Right renal cortex interstitium (tissue), 3 donors: ENCODE results near the gene MPO. TPM values are rescaled to one million over a fixed set of nuclear protein-coding genes. Genes with fewer than 3 reads are reported as not detected.
A peak's percentile ranks its signal among the peaks of the same experiment; 100 is the strongest.

Experiments used
- DNase-seq, 3 donors: peaks; one replicate each; pipeline ENCODE4 v3.0.0-alpha.2; 2013; ENCODE audit warnings: low read depth in 3 of 3, low spot score in 2 of 3
- polyA plus RNA-seq, 3 donors: library from polyadenylated mRNA; unstranded; fragments of 120-200 nt; gene quantifications; one replicate each; pipeline ENCODE4 v1.2.1, GENCODE V29; 2013; ENCODE audit not compliant: insufficient read length in 3 of 3

MPO gene
- polyA plus RNA-seq, 3 donors = 1.6 to 5.1 (median 3.6) TPM

DNA sequence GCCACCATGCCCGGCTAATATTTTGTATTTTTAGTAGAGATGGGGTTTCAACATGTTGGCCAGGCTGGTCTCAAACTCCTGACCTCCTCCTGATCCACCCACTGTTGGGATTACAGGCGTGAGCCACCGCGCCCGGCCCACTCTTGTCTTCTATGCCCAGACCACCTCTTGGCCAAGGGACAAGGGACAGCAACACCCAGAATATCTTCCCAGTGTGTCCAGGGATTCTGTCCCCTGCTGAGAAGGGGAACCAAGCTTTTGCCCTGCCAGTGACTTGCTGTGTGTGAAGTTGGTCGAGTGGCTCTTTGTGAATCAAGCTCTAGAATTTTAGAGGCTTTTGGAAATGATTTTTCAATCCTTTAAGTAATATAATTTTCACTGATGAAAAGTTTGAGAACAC, 1.7 kb upstream of the MPO start:
- no peak for DNase-seq

DNA sequence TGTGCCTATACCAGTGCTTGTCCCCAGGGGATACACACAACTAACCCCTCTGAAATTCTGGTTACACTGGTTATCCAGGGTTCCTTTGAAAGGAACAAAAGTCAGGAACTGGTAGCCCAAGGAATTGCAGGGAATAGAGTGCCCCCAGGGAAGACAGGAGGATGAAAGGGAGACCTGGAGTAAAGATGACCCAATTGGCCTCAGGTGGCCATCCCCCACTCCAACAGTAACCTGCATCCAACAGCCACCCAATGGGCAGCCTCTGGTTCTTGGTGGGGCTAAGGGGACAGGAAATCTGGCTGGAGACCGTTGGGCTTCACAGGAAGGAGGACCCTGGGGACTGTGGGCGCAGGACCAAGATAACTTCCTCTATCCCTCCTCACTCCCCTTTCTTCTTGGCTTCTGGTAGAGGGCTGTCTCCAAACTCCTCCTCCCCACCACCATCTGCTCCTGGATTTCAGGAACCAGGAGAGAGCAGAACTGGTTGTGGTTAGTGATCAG, 826 bp upstream of the MPO start:
- no peak for DNase-seq

DNA sequence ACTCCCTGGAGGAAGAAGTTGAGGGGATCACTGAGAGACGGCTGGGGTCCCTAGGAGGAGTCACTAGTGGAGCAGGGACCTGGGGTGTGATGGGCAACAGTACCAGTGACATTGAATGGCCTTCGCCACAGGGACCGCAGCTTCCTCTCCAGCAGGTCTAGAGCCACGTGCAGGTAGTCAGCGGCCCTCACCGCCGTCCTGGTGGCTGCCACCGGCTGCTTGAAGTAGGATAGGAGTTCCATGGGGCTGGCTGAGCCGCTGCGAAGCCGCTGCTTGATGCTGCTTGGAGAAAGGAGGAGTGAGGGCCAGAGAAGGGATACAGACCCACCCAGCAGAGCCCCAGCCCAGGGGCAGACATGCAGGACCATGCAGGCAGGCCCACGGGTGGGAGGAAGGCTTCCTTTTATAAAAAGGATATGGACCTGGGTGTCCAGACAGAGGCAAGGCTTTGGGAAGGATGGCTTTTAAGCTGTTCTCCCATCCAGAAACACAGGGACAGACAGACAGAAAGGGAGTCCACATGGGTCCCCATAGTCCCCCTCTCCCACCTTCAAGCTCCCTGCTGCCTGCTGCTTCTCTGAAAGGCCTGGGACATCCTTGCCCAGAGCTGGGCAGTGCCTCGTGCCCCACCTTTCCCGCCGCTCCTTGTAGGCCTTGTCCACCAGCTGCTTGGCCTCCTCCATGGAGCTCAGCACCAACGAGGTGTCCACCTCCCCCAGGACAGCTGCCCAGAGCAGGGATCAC, 827 bp downstream of the MPO start:
- DNase-seq = no peak

DNA sequence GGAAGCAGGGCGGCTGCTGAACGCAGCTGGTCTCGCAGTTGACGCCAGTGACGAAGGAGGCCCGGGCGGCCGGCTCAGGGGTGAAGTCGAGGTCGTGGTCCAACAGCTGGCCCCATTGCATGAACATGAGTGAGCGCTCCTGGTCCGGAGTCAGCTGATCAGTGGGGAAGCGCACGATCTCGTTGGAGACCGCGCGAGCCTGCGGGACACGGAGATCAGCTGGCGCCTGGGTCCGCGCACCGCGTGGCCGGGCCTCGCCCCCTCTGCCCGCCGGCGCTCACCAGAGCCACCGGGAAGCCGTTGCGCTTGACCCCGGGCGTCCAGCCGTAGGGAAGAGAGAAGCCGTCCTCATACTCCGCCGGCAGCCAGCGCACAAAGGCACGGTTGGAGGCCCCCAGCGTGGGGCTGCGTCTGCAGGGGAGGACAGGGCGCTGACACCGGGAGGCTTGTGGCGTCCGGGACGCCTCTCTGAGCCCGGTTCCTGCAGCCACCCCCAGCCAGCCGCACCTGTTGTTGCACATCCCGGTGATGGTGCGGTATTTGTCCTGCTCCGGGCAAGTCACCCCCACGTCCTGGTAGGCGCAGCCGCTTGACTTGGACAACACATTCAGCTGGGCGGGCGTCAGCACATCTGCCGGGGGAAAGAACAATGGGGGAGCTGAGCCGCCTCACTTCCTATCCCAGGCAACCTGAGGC, 1.6 kb downstream of the MPO start:
- DNase-seq = peak; percentile 12 to 39 (median 27)

DNA sequence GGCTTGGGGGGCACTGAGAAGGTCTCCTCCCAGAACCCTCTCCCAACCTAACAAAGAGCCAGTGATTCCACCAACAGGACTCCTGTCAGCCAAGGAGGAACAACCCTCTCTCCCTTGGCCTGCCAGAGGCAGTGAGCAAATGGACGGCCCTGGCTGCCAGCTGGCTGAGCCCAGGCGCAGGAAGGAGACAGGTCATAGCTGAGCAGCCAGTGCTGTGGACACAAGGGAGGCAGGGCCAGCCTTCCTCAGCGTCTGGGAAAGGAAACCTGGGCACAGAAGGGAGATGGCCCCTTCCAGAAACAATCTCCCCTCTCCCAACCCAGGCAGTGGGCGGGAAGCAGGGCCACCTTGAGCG, 2.1 kb downstream of the MPO start:
- DNase-seq = no peak

DNA sequence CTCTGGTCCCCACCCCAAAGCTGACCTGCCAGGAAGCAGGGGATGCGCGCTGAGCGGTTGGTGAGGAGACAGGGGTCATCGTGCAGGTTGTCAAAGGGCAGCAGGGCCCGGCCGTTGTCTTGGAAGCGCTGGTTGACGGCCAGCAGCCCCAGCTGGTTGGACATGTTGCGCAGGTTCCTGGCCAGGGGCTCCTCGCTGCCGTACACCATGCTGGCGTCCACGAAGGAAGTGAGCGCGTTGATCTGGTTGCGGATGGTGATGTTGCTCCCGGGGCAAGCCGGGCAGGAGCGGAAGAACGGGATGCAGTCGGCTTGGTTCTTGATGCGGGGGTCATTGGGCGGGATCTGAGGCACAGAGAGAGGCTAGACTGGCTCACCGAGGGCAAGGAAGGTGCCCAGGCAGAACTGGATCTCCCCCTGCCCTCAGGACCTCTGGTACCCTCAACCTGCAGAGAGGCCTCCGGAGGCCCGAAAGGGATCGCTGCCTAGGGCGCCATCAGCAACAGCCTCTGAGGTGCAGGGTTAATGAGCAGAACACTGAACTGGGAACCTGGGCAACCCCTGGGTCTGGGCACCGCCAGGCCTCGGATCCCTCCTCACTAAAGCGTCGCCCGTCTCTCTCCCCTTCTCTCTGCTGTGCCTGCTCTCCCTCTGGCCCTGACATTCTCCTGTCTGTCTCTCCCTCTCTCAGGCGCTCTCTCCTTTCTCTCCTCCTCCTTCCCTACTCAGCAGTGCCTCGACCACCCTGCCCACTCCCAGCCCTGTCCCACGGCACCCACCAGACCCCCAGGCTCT, 2.7 kb downstream of the MPO start:
- no peak for DNase-seq

DNA sequence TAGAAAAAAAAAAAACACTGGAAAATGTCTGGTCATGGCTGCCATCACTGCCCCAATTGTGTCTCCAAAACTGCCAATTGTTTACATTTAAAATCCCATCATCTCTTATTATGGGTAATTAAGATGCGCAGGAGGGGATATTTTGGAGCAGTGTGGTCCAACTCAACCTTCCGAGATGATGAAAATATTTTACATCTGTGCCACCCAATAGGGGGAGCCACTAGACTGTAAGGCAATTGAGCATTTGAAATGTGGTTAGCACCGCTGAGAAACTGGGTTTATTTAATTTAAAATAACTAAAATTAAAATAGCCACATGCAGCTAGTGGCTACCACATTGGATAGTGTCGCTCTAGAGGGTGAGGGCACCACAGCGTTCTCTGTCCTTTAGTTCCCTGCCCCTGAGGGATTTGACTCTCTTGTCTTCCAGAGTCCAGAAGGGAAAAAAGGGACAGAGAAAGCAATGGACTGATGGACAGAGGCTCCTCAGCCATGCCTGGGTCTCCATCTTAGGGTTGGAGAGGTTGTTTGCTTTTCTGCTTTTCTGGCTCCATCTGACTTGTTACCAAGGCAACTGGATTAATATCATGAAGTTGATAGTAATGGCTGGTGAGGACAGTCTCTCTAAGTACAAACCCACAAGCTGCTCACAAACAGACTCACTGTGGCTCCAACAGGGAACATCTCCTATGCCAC, 3.5 kb downstream of the MPO start:
- DNase-seq = no peak

DNA sequence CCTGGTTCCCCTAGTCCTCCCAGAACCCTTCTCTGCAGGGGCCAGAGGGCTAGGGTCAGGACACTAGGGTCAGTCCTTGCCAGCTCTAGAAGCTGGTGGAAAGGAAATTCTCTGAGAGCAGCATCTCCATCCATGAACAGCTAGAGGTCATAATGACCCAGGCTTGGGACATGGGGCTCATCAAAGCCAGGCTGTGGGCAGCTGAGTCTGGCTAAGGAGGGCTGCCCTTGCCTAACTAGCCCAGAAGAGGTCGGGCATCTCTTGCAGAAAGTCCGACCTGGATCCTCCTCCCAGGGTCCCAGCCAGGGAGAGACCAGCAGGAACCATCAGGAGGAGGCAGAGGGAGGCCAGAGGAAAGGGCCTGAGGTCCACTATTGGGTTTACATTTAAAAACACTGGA, 4.3 kb downstream of the MPO start:
- no peak for DNase-seq

DNA sequence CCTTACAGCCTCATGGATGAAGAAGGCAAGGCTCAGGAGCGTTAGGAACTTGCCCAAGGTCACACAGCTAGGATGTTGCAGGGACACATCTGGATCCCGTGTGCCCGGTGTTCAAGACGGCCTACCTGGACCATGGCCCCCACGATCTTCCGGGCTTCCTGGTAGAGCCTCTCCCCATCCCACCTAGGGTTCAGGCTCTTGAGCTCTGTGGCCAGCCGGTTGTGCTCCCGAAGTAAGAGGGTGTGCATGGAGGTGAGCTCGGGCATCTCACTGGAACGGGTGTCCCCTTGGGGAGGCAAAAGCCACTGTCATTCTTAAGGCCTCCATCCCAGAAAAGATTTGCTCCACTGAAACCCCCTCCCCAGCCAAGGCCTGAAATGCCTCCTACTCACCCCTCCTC, 5.3 kb downstream of the MPO start:
- DNase-seq = no peak

DNA sequence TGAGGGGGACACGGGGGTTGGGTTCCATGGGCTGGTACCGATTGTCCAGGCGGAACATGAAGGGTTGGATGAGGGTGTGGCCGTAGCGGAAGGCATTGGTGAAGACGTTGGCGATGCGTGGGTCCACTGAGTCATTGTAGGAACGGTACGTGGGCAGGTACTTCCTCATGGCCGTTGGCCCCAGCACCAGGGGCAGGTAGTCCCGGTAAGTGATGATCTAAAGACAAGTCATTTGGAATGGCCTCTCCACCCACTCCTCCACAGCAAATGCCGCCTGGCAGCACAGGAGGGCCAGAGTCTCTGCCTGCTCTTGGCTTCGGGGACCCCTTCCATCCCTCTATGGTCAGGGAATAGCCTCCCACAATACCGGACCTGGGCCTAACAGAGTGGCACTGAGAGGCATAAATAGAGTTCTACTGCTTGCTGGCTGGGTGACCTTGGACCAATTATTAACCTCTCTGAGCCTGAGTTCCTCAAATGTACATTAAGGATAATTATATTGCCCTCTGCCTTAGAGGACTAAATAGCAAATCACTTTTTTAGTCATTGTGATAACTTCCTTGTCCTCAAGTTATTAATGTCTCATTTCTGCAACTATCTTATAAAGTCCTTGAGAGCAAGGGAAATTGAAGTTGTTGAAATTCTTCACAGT, 7.2 kb downstream of the MPO start:
- DNase-seq = no peak

DNA sequence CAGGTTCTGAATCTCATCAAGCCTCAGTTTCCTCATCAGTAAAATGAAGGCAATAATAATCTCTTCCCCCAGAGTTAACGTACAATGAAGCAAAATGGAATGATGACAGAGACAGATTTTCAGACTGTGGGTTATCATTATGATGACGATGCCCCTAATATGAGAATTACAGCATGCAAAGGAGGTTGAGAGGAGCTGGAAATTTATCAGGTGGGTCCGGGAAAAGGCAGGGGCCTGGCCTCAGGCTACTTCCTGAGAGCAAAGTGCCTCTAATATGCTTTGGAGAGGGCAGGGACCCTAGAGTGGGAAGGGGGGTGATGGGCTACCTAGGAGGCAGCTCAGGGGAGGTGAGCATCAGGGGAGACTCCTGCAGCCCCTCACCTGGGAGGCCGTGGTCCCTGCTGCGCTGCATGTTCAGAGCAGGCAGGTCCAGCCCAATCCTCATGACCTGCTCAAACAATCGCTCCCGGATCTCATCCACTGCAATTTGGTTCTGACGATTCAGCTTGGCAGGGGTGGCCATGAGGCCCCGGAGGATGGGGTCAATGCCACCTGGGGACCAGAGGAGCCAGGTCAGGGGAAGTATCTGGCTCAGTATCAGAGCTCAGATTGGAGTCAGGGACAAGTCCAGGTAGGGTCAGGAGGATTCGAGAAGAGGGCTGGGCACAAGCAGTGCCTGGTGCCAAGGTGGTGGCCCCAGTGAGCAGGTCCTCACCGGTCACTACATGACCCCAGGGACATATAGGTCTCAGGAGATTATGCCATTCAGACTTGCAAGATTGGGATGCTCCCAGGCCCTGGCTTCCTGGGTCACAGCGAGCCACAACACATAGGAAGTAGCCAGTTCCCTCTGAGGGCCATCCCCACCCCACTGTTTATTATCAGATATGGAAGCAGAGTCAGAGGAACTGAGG, 8.1 kb downstream of the MPO start:
- DNase-seq = no peak

DNA sequence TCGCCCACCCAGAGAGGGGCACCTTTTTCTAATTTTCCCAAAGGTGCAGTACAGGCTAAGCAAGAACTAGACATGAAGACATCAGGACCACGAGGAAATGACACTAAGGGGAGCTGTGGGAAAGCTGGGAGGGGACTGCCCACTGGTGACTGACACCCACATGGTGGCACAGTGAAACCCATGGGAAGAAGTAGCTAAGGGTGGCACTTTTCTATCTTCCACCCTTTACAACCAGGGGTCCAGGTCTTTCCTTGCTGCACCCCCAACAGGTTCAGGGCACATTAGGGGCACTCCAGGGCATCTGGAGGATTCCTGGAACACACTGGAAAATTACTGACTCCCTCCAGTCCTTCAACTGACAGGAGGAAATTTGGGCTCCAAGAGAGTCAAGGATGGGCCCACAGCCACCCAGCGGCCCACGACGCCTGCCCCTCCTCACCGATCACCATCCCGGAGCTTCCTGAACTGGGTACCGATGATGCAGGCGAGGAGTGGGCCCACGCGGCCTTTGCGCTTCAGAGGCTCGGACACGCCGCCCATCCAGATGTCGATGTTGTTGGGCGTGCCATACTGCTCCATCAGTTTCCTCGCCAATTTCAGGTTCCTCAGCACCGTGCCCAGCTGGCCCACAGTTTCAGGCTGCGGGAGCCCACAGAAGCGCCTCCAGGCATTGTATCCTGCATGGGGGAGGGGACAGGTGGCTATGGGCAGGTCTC, 9.4 kb downstream of the MPO start:
- no peak for DNase-seq

DNA sequence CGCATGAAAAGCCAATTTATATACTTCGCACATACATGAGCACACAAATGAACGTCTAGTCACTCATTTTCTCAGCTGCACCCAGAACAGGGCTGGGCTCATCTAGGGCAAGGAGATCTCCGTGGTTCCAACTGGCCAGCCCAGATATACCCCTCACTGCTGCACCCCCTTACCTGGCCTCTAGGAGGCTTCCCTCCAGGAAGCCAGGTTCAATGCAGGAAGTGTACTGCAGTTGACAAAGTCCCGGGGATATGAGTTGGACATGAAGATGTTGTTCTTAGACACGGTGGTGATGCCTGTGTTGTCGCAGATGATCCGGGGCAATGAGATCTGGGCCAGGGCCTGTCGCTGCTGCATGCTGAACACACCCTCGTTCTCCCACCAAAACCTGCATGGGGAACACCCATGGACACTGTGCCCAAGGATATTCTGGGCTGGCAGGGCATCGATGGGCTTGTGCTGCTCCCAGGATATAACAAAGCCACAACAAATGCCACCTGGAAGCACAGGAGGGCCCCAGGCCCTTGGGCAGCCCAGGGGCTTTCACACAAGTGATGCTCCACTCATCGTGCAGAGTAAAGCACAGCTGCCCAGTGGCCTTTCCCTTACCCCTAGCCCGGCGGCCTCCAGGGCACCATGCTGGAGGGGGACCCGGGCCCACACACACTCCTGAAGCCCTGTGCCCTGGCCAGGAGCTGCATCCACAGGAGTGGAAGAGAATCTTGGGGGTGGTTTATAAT, 10.1 kb downstream of the MPO start:
- no peak for DNase-seq

DNA sequence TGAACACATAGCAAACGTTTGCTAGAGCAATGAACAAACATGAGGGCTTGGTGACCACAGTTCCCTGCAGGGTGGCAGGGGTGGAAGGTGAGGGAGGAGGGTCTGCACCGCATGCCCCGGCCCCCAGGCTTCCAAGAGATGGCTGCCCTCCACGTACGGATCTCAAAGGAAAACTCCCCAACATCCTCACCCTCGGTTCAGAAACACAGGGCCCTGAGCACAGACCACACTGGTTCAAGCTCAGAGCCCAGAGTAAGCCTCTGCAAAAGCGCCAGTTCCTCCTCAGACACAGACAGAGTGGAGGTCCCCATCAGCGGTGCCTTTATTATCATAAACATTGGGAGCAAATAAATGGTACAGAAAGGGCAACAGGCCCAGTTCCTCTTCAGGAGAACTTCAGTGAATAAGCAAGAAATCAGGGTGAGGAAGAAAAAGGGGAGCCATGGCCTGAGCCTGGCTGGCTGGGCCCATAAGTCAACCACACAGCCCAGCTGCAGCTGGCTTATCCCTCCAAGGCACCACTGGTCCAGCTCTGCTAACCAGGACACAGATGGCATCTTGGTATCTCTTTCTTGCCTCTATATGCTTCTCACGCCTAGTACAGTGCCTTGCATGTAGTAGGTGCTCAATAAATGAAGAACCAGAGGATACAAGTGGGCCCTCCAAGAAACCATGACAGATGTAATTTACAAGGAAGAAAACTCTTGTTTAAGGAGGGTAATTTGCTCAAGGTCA, 11.0 kb downstream of the MPO start:
- DNase-seq = no peak

DNA sequence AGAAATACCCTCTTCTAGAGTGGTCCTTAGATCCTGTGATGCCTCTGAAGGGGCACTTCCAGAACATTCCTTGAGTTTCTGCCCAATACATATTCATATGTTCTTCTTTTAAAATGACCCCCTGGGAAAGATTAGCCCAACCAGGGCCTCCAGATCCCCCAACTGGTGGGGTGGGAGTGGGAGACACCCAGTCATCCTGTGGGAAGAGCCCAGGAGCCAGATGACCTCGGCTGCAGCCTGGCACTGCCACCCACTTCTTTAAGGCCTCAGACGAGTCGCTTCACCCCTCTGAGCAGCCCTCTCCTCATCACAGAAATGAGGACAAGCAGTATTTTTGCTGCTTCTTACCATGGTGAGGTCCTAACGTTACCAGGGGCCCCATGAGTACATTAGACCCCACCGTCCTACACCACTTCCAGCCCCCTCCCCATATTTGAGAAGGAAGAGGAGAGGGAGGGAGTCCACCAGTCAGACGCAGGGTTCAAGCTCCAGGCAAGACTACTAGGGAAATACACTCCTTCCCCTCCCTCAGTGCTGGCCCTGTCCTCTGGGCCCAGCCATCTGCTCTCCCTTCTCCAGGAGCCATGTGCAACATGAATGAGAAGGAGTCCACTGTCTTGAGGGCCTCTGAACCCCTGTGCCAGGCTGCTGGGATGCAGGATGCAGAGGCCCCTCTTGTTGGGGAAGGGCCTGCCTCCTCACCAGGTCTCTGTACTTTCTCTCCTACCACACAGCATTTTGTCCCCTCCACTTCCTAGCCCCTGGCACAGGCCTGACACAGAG, 11.8 kb downstream of the MPO start:
- no peak for DNase-seq

DNA sequence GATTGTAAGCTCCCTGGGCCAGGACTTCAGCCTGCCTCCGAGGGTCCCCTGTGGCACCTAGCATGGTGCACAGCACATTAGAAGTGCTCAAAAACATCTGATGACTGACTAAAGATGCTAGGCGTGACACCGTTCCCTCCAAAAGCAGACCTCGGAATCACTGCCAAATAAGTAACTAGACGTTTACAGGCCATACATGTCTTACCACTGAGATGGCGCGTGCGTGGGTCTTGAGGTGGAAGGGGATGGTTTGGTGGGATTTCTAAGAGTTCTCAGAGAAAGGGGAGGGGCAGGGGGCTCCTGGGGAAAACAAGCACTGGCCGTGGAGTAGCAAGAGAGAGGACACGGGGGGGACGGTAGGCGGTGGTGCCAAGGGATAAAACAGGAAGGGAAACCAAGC, 12.4 kb downstream of the MPO start:
- DNase-seq = no peak
